Osteocyte (in vitro differentiated cells): ENCODE data around the gene ANXA5. TPM values are rescaled to one million over a fixed set of nuclear protein-coding genes. Genes with fewer than 3 reads are reported as not detected.

Source experiments
- DNase-seq: peaks from one replicate; pipeline ENCODE4 v3.0.0; 2021; ENCODE audit warnings: mixed read lengths; ENCODE audit not compliant: unreplicated experiment; ENCODE audit errors: extremely low spot score
- H3K27ac Mint-ChIP-seq: one replicate; pipeline ENCODE4 v1.8.0; 2021; ENCODE audit warnings: mild to moderate bottlenecking, mixed read lengths; ENCODE audit not compliant: unreplicated experiment
- H3K27me3 Mint-ChIP-seq: one replicate; pipeline ENCODE4 v1.8.0; 2021; ENCODE audit warnings: mixed read lengths; ENCODE audit not compliant: unreplicated experiment
- H3K36me3 Mint-ChIP-seq: one replicate; pipeline ENCODE4 v1.8.0; 2021; ENCODE audit warnings: mixed read lengths; ENCODE audit not compliant: unreplicated experiment
- H3K4me1 Mint-ChIP-seq: one replicate; pipeline ENCODE4 v1.8.0; 2021; ENCODE audit warnings: mixed read lengths; ENCODE audit not compliant: unreplicated experiment
- H3K4me3 Mint-ChIP-seq: one replicate; pipeline ENCODE4 v1.8.0; 2021; ENCODE audit warnings: mild to moderate bottlenecking, moderate library complexity, mixed read lengths; ENCODE audit not compliant: unreplicated experiment
- H3K9me3 Mint-ChIP-seq: one replicate; pipeline ENCODE4 v1.8.0; 2021; ENCODE audit warnings: mixed read lengths; ENCODE audit not compliant: unreplicated experiment
- CTCF ChIP-seq: fragments of 200-600 bp; sonication (generic); IDR thresholded peaks from 2 replicates; pipeline ENCODE4 v1.5.0; 2021; ENCODE audit warnings: antibody characterized with exemption, mild to moderate bottlenecking, moderate library complexity
- total RNA-seq: library from RNA; stranded (reverse); gene quantifications from 2 replicates; pipeline ENCODE4 v1.2.1, GENCODE V29; 2021

ANXA5 gene
- total RNA-seq, 1 donor from 2014 or later: 488 TPM

- no peak for DNase-seq
- no peaks in the 10 kb centered on the region for H3K36me3 Mint-ChIP-seq
- H3K4me1 Mint-ChIP-seq: peaks cover 11% of the 10 kb centered on the region
- H3K9me3 Mint-ChIP-seq: no peaks in the 10 kb centered on the region
- no peak overlapping the region for H3K4me3 Mint-ChIP-seq
- no peak overlapping the region for H3K27ac Mint-ChIP-seq
- no peaks in the 10 kb centered on the region for H3K27me3 Mint-ChIP-seq
- TF ChIP-seq CTCF: no peak
These were observed 23.3 kb upstream of the ANXA5 start for GRCh38 chr4:121720109-121720508.

GRCh38 chr4:121717680-121718237, 21.0 kb upstream of the ANXA5 start:
- Mint-ChIP-seq H3K27ac (no peak overlapping the region), H3K4me1 (peaks cover 11% of the 10 kb centered on the region), H3K9me3 (no peaks in the 10 kb centered on the region), H3K4me3 (no peak overlapping the region), H3K27me3 (no peaks in the 10 kb centered on the region), H3K36me3 (no peaks in the 10 kb centered on the region)
- no peak for DNase-seq
- no peak for TF ChIP-seq CTCF

GRCh38 chr4:121714548-121714947, 17.8 kb upstream of the ANXA5 start:
- no peaks in the 10 kb centered on the region for H3K36me3 Mint-ChIP-seq
- H3K27me3 Mint-ChIP-seq: no peaks in the 10 kb centered on the region
- no peak for DNase-seq
- H3K4me3 Mint-ChIP-seq: no peak overlapping the region
- no peaks in the 10 kb centered on the region for H3K9me3 Mint-ChIP-seq
- H3K4me1 Mint-ChIP-seq: peaks cover 35% of the 10 kb centered on the region
- no peak for TF ChIP-seq CTCF
- H3K27ac Mint-ChIP-seq: no peak overlapping the region

- no peak for TF ChIP-seq CTCF
- Mint-ChIP-seq H3K4me1 (peaks cover 29% of the 10 kb centered on the region), H3K27me3 (no peaks in the 10 kb centered on the region), H3K4me3 (no peak overlapping the region), H3K9me3 (no peaks in the 10 kb centered on the region), H3K36me3 (no peaks in the 10 kb centered on the region), H3K27ac (no peak overlapping the region)
- no peak for DNase-seq
These were observed 16.0 kb upstream of the ANXA5 start for GRCh38 chr4:121712783-121713182.

- no peak for TF ChIP-seq CTCF
- no peaks in the 10 kb centered on the region for H3K9me3 Mint-ChIP-seq
These were observed 15.3 kb upstream of the ANXA5 start for GRCh38 chr4:121712001-121712651.

More at GRCh38 chr4:121712001-121712651, 15.3 kb upstream of the ANXA5 start:
- Mint-ChIP-seq H3K36me3 (no peaks in the 10 kb centered on the region), H3K4me1 (peaks cover 24% of the 10 kb centered on the region), H3K4me3 (peak overlapping the region; percentile 67), H3K27ac (peak overlapping the region; percentile 95), H3K27me3 (no peaks in the 10 kb centered on the region)
- no peak for DNase-seq
